Measurements from ENCODE around the gene GSG1L2. TPM values are rescaled to one million over a fixed set of nuclear protein-coding genes. Genes with fewer than 3 reads are reported as not detected.

GSG1L2 gene
- total and polyA plus RNA-seq, 2 of the 4 experiments (the other 2 are of a cell fraction), result not detected

DNA sequence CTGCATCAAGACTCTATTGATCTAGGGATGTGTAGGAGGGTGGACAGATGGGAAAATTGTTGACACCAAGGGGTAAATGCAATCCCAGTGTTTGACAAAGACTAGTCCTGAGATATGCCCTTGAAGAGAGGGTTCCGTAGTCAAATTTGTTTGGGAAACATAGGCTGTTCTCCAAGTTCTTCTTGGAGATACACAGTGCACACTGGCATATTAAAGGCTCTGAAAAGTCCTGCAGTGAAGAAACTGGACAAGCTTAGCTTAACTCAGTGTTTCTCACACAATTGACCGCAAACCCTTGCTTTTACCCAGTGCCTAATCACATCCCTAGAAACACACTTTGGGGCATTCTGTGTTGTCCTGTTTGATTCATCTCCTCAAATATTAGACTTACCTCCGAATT is 41.3 kb downstream of the GSG1L2 start:
- intact Hi-C loops (cut with micrococcal nuclease) (no loop called here), in situ Hi-C loops (cut with MboI; ENCODE audit: low sequenced_read_pairs) (loop anchor here (10.0 kb wide), 1 partner anchor 56 kb away; no protein-coding TSS in a partner anchor), dilution Hi-C loops (cut with HindIII; ENCODE audit: low sequenced_read_pairs, unreplicated experiment) (no loop called here)
- no peak overlapping the region for H4K91ac ChIP-seq (ENCODE audit: insufficient read depth, low read depth, low read length)
- H2BK5ac ChIP-seq (ENCODE audit: low read depth, low read length, poor library complexity, severe bottlenecking), result no peak overlapping the region
- H2BK120ac ChIP-seq (ENCODE audit: low read depth, low read length), result no peak overlapping the region
- ChIA-PET CTCF (interaction anchor here (0.6 kb wide), 1 partner anchor 84 kb away, joined by 5 read pairs; no protein-coding TSS in a partner anchor), POLR2A (ENCODE audit: unreplicated experiment) (no interaction called here)
- no peak overlapping the region for H2AFZ ChIP-seq (replicated peaks; ENCODE audit: low read length, poor library complexity)
- no peak for ATAC-seq (ENCODE audit: low read depth)
- no peak overlapping the region for H2AK5ac ChIP-seq (ENCODE audit: low read depth, low read length)
- WGBS, 2 experiments (ENCODE audit: extremely low coverage in 2 of 2, insufficient read length in 1 of 2), result no CpG with 5 or more reads among the region's 3 CpGs
- no peak overlapping the region for H3K18ac ChIP-seq (ENCODE audit: low read depth, low read length)
- H3K4me1 ChIP-seq (ENCODE audit: control insufficient read depth, insufficient read depth, low read length), result no peaks in the 10 kb centered on the region
- no peak overlapping the region for H3K27ac ChIP-seq (ENCODE audit: insufficient read depth, low read length)
- H4K5ac ChIP-seq (ENCODE audit: low read depth, low read length), result no peak overlapping the region
- no peak overlapping the region for H3K4ac ChIP-seq (ENCODE audit: low read depth, low read length)
- no peaks in the 10 kb centered on the region for H3K36me3 ChIP-seq (ENCODE audit: control insufficient read depth, insufficient read depth, low read length)
- H3K9ac ChIP-seq (ENCODE audit: low read depth, low read length), result no peak overlapping the region
- H4K8ac ChIP-seq (ENCODE audit: low read depth in 2 of 2, low read length in 2 of 2), result no peak overlapping the region
- H2BK20ac ChIP-seq (ENCODE audit: low read depth, low read length), result no peak overlapping the region
- H2BK15ac ChIP-seq (ENCODE audit: low read depth, low read length), result no peak overlapping the region
- no peak overlapping the region for H3K4me2 ChIP-seq (ENCODE audit: low read depth, low read length)
- no peak overlapping the region for H2AK9ac ChIP-seq (replicated peaks; ENCODE audit: low read depth, low read length, poor library complexity)
- no peak overlapping the region for H3K23ac ChIP-seq (ENCODE audit: low read depth, low read length)
- no peak overlapping the region for H3K14ac ChIP-seq (replicated peaks; ENCODE audit: low read depth, low read length)
- no TSS peak for BruUV-seq (replicated peaks)
- H3K56ac ChIP-seq (ENCODE audit: extremely low read depth, insufficient read depth, low read length), result no peak overlapping the region
- no peaks in the 10 kb centered on the region for H3K9me1 ChIP-seq (ENCODE audit: insufficient read depth, low read length)
- no peaks in the 10 kb centered on the region for H3K9me3 ChIP-seq (ENCODE audit: control insufficient read depth, insufficient read depth, low read length)
- no peaks in the 10 kb centered on the region for H4K20me1 ChIP-seq (ENCODE audit: insufficient read depth, low read length)
- no peak for DNase-seq
- H3K79me1 ChIP-seq (ENCODE audit: low read depth in 1 of 2, low read length in 2 of 2), result no peaks in the 10 kb centered on the region
- no peaks in the 10 kb centered on the region for H3K27me3 ChIP-seq (ENCODE audit: control insufficient read depth, insufficient read depth, low read length)
- H3K4me3 ChIP-seq (ENCODE audit: insufficient read depth, low read depth, low read length), result no peak overlapping the region
- no peak for TF ChIP-seq RFX5 (IDR thresholded peaks at IDR 0.05; ENCODE audit: low read depth, low read length)

All from IMR-90 (cell line).